ENCODE results near the gene COL6A3. TPM values are rescaled to one million over a fixed set of nuclear protein-coding genes. Genes with fewer than 3 reads are reported as not detected.

COL6A3 gene
- total RNA-seq, 1 experiment from 2014 or later, result 0.07 TPM

DNA sequence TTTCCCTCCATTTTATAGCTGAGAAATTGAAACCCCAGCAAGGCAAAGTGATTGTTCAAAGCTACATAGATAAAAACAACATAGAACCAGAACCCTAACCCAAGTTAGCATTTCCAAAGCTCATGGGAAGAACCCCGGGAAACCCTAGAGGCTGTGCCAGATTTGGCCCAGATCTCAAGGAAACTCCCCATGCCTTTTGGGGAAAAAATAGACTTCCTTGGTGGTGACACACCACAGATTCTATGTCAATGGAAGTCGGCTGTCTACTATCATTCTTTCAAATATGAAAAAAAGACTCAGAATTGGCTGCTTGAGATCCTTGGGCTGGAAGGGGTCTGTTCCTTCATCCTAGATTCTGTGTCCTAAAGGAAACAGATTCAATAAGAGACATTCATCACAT lies 8.4 kb downstream of the COL6A3 start:
- no peak overlapping the region for H3K27ac ChIP-seq (ENCODE audit: low read length)
- no peak for DNase-seq
- H3K79me2 ChIP-seq (ENCODE audit: low read length), result no peaks in the 10 kb centered on the region

DNA sequence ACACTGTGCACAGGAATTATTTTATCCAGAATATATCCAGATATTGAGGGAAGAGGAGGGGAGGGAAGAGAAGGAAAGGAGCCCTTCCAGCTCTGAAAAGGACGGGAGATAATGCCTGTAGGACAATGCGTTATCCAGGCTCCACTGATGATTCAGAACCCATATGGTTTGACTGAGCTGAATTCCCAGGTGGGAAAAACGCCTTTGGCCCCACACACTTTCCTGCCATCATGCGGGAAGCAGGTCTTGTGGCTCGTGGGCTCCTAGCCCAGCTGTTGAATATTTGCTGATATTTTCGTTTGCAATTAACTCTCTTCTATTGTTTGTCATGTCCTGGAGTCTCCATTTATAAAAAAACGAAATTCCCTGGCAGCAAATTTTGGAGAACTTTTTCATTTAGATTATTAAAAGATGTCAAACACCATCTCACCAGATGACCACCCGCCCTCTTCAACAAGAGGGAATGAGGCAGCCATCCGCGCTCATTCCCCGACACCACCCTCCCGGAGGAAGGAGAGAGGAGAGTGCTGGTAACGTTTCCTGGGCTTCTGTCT lies 8.9 kb downstream of the COL6A3 start:
- no peak for DNase-seq
- H3K36me3 ChIP-seq (ENCODE audit: insufficient read depth, low read length), result no peaks in the 10 kb centered on the region
- no peak overlapping the region for H3K9ac ChIP-seq (ENCODE audit: low read length)
- H3K27me3 ChIP-seq (ENCODE audit: low read length), result no peaks in the 10 kb centered on the region
- no peaks in the 10 kb centered on the region for H3K4me1 ChIP-seq (ENCODE audit: low read length)
- H4K20me1 ChIP-seq (ENCODE audit: insufficient read depth, low read depth, low read length), result no peaks in the 10 kb centered on the region
- H3K79me2 ChIP-seq (ENCODE audit: low read length), result no peaks in the 10 kb centered on the region
- no peaks in the 10 kb centered on the region for H3K9me3 ChIP-seq (ENCODE audit: low read length)
- no peak overlapping the region for H2AFZ ChIP-seq (ENCODE audit: low read length)
- no peaks in the 10 kb centered on the region for H3K9me2 ChIP-seq (replicated peaks; ENCODE audit: insufficient read depth, low read length)
- no peak overlapping the region for H3K27ac ChIP-seq (ENCODE audit: low read length)
- H3K4me2 ChIP-seq (ENCODE audit: low read depth, low read length, poor library complexity, severe bottlenecking), result no peak overlapping the region
- no peak overlapping the region for H3K4me3 ChIP-seq (ENCODE audit: low read length)

More for the DNA sequence above, 8.4 kb downstream of the COL6A3 start:
- Histone ChIP-seq H4K20me1 (ENCODE audit: insufficient read depth, low read depth, low read length) (no peaks in the 10 kb centered on the region), H3K4me2 (ENCODE audit: low read depth, low read length, poor library complexity, severe bottlenecking) (no peak overlapping the region), H3K9ac (ENCODE audit: low read length) (no peak overlapping the region), H3K4me3 (ENCODE audit: low read length) (no peak overlapping the region), H3K36me3 (ENCODE audit: insufficient read depth, low read length) (no peaks in the 10 kb centered on the region), H3K9me3 (ENCODE audit: low read length) (no peaks in the 10 kb centered on the region), H3K4me1 (ENCODE audit: low read length) (no peaks in the 10 kb centered on the region), H3K27me3 (ENCODE audit: low read length) (no peaks in the 10 kb centered on the region), H2AFZ (ENCODE audit: low read length) (no peak overlapping the region), H3K9me2 (replicated peaks; ENCODE audit: insufficient read depth, low read length) (no peaks in the 10 kb centered on the region)

DNA sequence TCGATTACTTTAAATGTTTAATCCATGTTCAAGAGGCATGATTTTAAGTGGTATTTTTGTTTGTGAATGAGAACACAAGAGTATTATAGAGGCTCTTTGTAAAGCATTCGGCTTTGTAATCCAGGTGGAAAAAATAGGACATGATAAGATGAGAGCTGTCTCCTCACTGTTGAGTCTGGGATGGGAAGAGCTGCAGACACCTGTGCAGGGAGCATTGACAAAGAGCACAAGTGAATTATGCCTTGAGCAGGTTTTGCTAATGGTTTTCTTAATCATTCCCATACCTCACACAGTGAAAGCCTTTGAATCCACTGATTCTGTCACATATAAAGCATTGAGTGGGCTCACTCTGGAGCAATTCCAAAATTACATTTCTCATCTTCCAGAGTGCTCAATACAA lies 9.6 kb downstream of the COL6A3 start:
- Histone ChIP-seq H4K20me1 (ENCODE audit: insufficient read depth, low read depth, low read length) (no peaks in the 10 kb centered on the region), H3K9me3 (ENCODE audit: low read length) (no peaks in the 10 kb centered on the region), H3K4me1 (ENCODE audit: low read length) (no peaks in the 10 kb centered on the region), H3K4me3 (ENCODE audit: low read length) (no peak overlapping the region), H2AFZ (ENCODE audit: low read length) (no peak overlapping the region), H3K27ac (ENCODE audit: low read length) (no peak overlapping the region), H3K9me2 (replicated peaks; ENCODE audit: insufficient read depth, low read length) (no peaks in the 10 kb centered on the region), H3K79me2 (ENCODE audit: low read length) (no peaks in the 10 kb centered on the region), H3K27me3 (ENCODE audit: low read length) (no peaks in the 10 kb centered on the region), H3K9ac (ENCODE audit: low read length) (no peak overlapping the region), H3K36me3 (ENCODE audit: insufficient read depth, low read length) (no peaks in the 10 kb centered on the region), H3K4me2 (ENCODE audit: low read depth, low read length, poor library complexity, severe bottlenecking) (no peak overlapping the region)
- DNase-seq, result no peak

DNA sequence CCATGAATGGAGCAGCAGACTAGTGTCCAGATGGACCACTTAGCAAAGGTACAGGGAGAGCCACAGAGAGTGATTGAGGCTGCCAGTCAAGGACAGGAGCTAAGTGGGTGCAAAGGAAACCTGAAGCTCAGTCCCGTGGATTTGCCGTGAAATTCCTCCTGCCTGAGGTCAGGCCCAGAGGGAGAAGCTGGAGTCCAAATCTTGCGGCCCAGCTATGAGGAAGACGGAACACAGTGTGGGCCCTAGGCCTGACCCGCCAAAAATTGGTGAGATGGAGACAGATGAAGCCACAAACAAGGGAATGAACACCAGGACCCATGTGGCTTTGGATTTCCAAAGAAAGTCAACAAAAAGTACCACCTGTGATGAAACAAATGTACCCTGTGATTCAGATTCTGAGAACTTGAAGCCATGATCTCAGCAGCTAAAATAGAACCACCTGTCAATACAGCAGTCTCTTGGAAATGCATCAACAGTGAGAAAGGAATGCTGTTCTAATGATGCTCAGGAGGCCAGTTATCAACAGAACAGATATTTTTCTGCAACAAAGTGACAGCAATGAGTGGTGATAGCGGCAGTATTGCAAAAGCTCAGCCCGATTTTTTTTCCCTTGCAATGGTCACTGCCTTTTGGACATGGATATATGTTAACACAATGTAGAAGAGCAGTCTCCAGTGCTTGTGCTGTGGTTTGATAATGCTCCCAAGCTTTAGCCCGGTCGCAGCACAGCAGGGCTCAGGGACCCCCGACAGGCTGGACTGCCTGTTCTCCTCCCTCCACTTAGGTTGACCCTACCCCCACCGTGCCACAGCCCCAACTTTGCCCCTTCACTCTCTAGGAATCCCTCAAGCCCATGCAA lies 10.7 kb downstream of the COL6A3 start:
- H3K9me2 ChIP-seq (replicated peaks; ENCODE audit: insufficient read depth, low read length), result no peaks in the 10 kb centered on the region
- H3K4me3 ChIP-seq (ENCODE audit: low read length), result no peak overlapping the region
- H3K79me2 ChIP-seq (ENCODE audit: low read length), result no peaks in the 10 kb centered on the region
- no peaks in the 10 kb centered on the region for H3K27me3 ChIP-seq (ENCODE audit: low read length)
- no peaks in the 10 kb centered on the region for H3K9me3 ChIP-seq (ENCODE audit: low read length)
- H3K27ac ChIP-seq (ENCODE audit: low read length), result no peak overlapping the region
- no peak overlapping the region for H2AFZ ChIP-seq (ENCODE audit: low read length)
- H3K4me1 ChIP-seq (ENCODE audit: low read length), result no peaks in the 10 kb centered on the region
- no peak for DNase-seq
- no peaks in the 10 kb centered on the region for H4K20me1 ChIP-seq (ENCODE audit: insufficient read depth, low read depth, low read length)
- H3K36me3 ChIP-seq (ENCODE audit: insufficient read depth, low read length), result no peaks in the 10 kb centered on the region
- H3K4me2 ChIP-seq (ENCODE audit: low read depth, low read length, poor library complexity, severe bottlenecking), result no peak overlapping the region
- H3K9ac ChIP-seq (ENCODE audit: low read length), result no peak overlapping the region

DNA sequence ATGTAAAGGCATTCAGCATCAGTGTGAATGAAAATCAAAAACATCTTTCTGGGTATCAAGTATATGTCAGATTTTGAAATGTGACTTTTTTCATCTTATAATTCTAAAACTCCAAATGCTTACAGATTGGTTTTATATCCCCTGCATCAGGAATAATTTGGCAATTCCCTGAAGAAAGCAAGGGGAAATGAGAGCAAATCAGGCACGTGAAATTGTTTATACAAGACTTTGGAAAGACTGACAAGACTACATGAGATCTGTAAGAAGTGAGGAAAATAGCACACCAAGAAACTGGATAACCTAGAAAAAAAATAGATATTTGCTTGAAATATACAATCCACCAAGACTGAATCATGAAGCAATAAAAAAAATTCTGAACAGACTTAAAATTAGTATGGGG lies 13.8 kb downstream of the COL6A3 start:
- H4K20me1 ChIP-seq (ENCODE audit: insufficient read depth, low read depth, low read length), result no peaks in the 10 kb centered on the region
- H3K36me3 ChIP-seq (ENCODE audit: insufficient read depth, low read length), result no peaks in the 10 kb centered on the region
- no peak overlapping the region for H3K4me3 ChIP-seq (ENCODE audit: low read length)
- no peak overlapping the region for H3K27ac ChIP-seq (ENCODE audit: low read length)
- no peaks in the 10 kb centered on the region for H3K9me3 ChIP-seq (ENCODE audit: low read length)
- no peaks in the 10 kb centered on the region for H3K9me2 ChIP-seq (replicated peaks; ENCODE audit: insufficient read depth, low read length)
- no peaks in the 10 kb centered on the region for H3K27me3 ChIP-seq (ENCODE audit: low read length)
- no peak overlapping the region for H3K4me2 ChIP-seq (ENCODE audit: low read depth, low read length, poor library complexity, severe bottlenecking)
- no peak overlapping the region for H3K9ac ChIP-seq (ENCODE audit: low read length)
- no peaks in the 10 kb centered on the region for H3K79me2 ChIP-seq (ENCODE audit: low read length)
- no peak for DNase-seq
- H3K4me1 ChIP-seq (ENCODE audit: low read length), result no peaks in the 10 kb centered on the region
- no peak overlapping the region for H2AFZ ChIP-seq (ENCODE audit: low read length)

DNA sequence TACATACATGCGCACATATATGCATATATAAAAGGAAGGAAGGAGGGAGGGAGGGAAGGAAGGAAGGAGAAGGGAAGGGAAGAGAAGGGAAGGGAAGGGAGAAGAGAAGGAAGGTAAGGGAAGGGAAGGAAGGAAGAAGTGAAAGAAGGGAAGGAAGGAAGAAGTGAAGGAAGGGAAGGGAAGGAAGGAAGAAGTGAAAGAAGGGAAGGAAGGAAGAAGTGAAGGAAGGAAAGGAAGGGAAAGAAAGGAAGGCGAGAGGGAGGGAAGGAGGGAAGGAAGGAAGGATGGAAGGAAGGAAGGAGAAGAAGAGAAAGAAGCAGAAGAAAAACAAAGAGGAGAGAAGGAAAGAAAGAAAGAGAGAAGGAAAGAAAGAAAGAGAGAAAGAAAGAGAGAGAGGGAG lies 16.9 kb downstream of the COL6A3 start:
- Histone ChIP-seq H3K4me3 (ENCODE audit: low read length) (no peak overlapping the region), H3K9me2 (replicated peaks; ENCODE audit: insufficient read depth, low read length) (no peaks in the 10 kb centered on the region), H4K20me1 (ENCODE audit: insufficient read depth, low read depth, low read length) (no peaks in the 10 kb centered on the region), H3K4me2 (ENCODE audit: low read depth, low read length, poor library complexity, severe bottlenecking) (no peak overlapping the region), H3K9me3 (ENCODE audit: low read length) (no peaks in the 10 kb centered on the region), H2AFZ (ENCODE audit: low read length) (no peak overlapping the region), H3K79me2 (ENCODE audit: low read length) (no peaks in the 10 kb centered on the region), H3K36me3 (ENCODE audit: insufficient read depth, low read length) (no peaks in the 10 kb centered on the region), H3K27ac (ENCODE audit: low read length) (no peak overlapping the region), H3K4me1 (ENCODE audit: low read length) (no peaks in the 10 kb centered on the region), H3K27me3 (ENCODE audit: low read length) (no peaks in the 10 kb centered on the region), H3K9ac (ENCODE audit: low read length) (no peak overlapping the region)
- DNase-seq, result no peak

DNA sequence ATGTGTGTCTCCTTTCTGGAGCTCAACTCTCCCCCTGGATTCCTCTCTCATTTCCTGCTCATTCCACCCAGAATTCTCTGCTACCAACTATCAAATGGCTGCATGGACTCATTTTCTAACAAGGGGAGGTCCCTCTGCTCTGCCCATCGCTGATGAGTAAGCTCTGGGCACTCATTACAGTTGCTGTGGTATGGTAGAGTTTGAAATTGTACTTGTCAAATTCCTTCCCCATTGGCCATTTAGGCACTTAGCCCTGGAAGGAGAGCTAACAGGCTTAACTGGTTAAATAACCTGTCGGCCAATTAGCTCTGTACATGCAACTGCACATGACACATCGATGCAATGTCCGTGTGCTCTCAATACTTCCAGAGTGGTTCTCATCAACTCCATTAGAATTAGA lies 20.4 kb downstream of the COL6A3 start:
- no peaks in the 10 kb centered on the region for H3K9me2 ChIP-seq (replicated peaks; ENCODE audit: insufficient read depth, low read length)
- no peaks in the 10 kb centered on the region for H4K20me1 ChIP-seq (ENCODE audit: insufficient read depth, low read depth, low read length)
- H3K9me3 ChIP-seq (ENCODE audit: low read length), result no peaks in the 10 kb centered on the region
- H3K4me1 ChIP-seq (ENCODE audit: low read length), result no peaks in the 10 kb centered on the region
- H2AFZ ChIP-seq (ENCODE audit: low read length), result no peak overlapping the region
- no peak for DNase-seq
- H3K4me2 ChIP-seq (ENCODE audit: low read depth, low read length, poor library complexity, severe bottlenecking), result no peak overlapping the region
- H3K36me3 ChIP-seq (ENCODE audit: insufficient read depth, low read length), result no peaks in the 10 kb centered on the region
- no peak overlapping the region for H3K27ac ChIP-seq (ENCODE audit: low read length)
- H3K27me3 ChIP-seq (ENCODE audit: low read length), result no peaks in the 10 kb centered on the region
- H3K79me2 ChIP-seq (ENCODE audit: low read length), result no peaks in the 10 kb centered on the region
- no peak overlapping the region for H3K9ac ChIP-seq (ENCODE audit: low read length)
- H3K4me3 ChIP-seq (ENCODE audit: low read length), result no peak overlapping the region

DNA sequence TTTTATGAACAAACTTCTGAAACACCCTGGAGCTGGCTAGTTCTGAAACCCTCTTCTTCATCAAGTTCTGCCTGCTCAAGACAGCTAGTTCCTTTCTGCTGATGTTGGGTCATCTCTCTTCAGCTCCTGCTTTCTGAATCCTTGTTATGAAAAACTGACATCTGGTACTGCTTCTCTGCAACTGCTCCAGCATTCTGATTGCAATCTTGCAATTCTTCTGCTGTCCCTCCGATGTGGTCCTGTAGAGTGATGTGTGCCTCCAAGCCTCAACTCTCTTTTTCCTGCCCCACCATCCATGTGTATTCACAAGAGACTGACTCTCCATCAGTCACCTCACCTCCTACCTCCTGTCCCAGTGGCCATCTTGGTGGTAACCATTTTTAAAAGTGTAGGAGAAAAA lies 21.8 kb downstream of the COL6A3 start:
- no peak for DNase-seq
- Histone ChIP-seq H4K20me1 (ENCODE audit: insufficient read depth, low read depth, low read length) (no peaks in the 10 kb centered on the region), H3K9me2 (replicated peaks; ENCODE audit: insufficient read depth, low read length) (no peaks in the 10 kb centered on the region), H3K27ac (ENCODE audit: low read length) (no peak overlapping the region), H3K4me3 (ENCODE audit: low read length) (no peak overlapping the region), H2AFZ (ENCODE audit: low read length) (no peak overlapping the region), H3K4me2 (ENCODE audit: low read depth, low read length, poor library complexity, severe bottlenecking) (no peak overlapping the region), H3K27me3 (ENCODE audit: low read length) (no peaks in the 10 kb centered on the region), H3K9ac (ENCODE audit: low read length) (no peak overlapping the region), H3K79me2 (ENCODE audit: low read length) (no peaks in the 10 kb centered on the region), H3K36me3 (ENCODE audit: insufficient read depth, low read length) (no peaks in the 10 kb centered on the region), H3K4me1 (ENCODE audit: low read length) (no peaks in the 10 kb centered on the region), H3K9me3 (ENCODE audit: low read length) (no peaks in the 10 kb centered on the region)

Measured in Karpas-422 (cell line).